NCI-H187 treated with DMSO at 0.1 percent for 48 hours (cell line): ENCODE data around the gene KCNA1.

Experiments
- DNase-seq: peaks from one replicate; lab custom pipeline; 2025; lab: John Stamatoyannopoulos, UW

The KCNA1 gene

DNA sequence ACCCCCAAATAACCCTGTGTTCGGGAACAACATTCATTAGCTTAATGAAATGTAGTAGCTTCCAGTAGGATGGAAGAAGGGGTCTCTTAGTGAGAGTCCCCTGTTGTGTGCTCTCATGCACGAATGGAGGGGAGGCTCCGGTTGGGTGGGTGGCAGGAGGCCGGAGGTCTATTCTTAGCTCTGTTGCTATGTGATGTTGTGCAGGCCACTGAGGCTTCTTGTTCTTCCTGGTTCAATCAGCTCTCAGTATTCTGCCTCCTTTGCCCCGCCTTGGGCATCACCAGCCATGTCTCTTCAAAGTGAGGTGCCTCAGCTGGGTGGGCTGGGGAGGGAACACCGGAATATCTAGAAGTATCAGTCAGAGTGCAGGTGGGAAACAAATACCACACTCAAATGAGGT, 50.8 kb downstream of the KCNA1 start:
- no peak for DNase-seq

GRCh38 chr12:4961311-4961710, 51.6 kb downstream of the KCNA1 start:
- no peak for DNase-seq

DNA sequence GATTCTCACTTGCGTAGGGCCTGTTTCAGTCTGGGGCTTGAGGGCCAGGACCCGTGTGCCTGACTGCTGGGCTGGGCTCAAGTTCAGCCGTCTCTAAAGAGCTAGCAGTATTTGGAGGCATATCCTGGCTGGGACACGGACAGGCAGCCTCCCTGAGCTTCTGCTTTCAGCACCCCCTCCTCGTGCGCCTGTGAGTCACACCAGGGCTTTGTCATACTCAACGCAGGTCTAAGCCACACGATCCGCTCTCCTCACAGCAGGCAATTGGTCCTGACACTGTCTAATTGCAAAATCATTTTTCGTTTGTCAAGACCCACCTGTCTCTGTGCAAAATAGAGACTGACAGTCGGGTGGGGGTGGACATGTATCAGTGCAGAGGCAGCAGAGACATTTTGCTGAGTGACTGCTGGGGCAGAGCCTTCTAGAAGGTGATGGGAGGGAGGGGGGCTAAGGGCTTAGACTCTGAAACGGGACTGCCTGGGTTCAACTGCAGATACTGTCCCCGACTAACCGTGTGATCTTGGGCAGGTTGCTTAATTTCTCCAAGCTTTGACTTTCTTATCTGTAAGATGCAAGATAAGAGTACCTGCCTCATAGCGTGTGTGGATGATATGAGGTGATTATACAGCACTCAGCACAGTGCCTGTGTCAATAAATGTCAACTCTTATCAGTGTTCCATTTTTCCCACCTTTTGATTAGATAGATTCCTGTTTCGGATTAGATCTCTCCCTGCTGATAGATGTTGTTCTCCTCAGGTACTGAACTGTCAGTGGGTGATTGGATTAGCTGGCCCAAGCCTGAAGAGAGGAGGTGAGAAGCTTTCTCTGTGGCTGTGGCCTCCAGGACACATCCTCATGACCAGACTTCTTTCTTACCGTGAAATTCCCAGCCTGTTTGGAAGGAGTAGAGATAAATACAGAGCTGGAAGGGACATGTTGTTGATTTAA, 53.1 kb downstream of the KCNA1 start:
- no peak for DNase-seq
